Mesothelial cell of epicardium (in vitro differentiated cells): ENCODE measurements around the gene ANXA1. TPM values are rescaled to one million over a fixed set of nuclear protein-coding genes. Genes with fewer than 3 reads are reported as not detected.

ENCODE experiments used
- DNase-seq, 2 experiments: peaks; one replicate each; pipeline ENCODE4 v3.0.0; 2021; ENCODE audit warnings: low spot score in 2 of 2; ENCODE audit not compliant: unreplicated experiment in 2 of 2
- H3K27ac Mint-ChIP-seq: 2 replicates; pipeline ENCODE4 v1.8.0; 2021; ENCODE audit warnings: mixed read lengths
- H3K27me3 Mint-ChIP-seq: 2 replicates; pipeline ENCODE4 v1.8.0; 2021; ENCODE audit warnings: low read depth, mixed read lengths
- H3K36me3 Mint-ChIP-seq: 2 replicates; pipeline ENCODE4 v1.8.0; 2021; ENCODE audit warnings: mixed read lengths
- H3K4me1 Mint-ChIP-seq: 2 replicates; pipeline ENCODE4 v1.8.0; 2021; ENCODE audit warnings: mixed read lengths
- H3K4me3 Mint-ChIP-seq: 2 replicates; pipeline ENCODE4 v1.8.0; 2021; ENCODE audit warnings: mild to moderate bottlenecking, moderate library complexity, mixed read lengths
- H3K9me3 Mint-ChIP-seq: 2 replicates; pipeline ENCODE4 v1.8.0; 2021; ENCODE audit warnings: mixed read lengths
- CTCF ChIP-seq: fragments of 200-600 bp; sonication (generic); IDR thresholded peaks from one replicate; pipeline ENCODE4 v1.5.0; 2021; ENCODE audit warnings: antibody characterized with exemption; ENCODE audit not compliant: unreplicated experiment
- total RNA-seq: library from RNA; stranded (reverse); gene quantifications from 3 replicates; pipeline ENCODE4 v1.2.1, GENCODE V29; 2021

The ANXA1 gene
- total RNA-seq, 1 donor from 2014 or later, result 183 TPM

GRCh38 chr9:73152543-73152844 is 829 bp downstream of the ANXA1 start:
- Mint-ChIP-seq H3K27me3 (no peaks in the 10 kb centered on the region), H3K4me3 (peak overlapping the region; percentile 75), H3K9me3 (peaks cover 3% of the 10 kb centered on the region), H3K36me3 (no peaks in the 10 kb centered on the region), H3K4me1 (peaks cover 71% of the 10 kb centered on the region), H3K27ac (peak overlapping the region; percentile 95)
- TF ChIP-seq CTCF, result no peak
- DNase-seq, result no peak

GRCh38 chr9:73152953-73153352 is 1.3 kb downstream of the ANXA1 start:
- Mint-ChIP-seq H3K27ac (peak overlapping the region; percentile 95), H3K27me3 (no peaks in the 10 kb centered on the region), H3K9me3 (peaks cover 3% of the 10 kb centered on the region), H3K4me1 (peaks cover 75% of the 10 kb centered on the region), H3K36me3 (no peaks in the 10 kb centered on the region), H3K4me3 (peak overlapping the region; percentile 75)
- DNase-seq, result no peak
- TF ChIP-seq CTCF, result no peak

GRCh38 chr9:73153793-73154227 is 2.1 kb downstream of the ANXA1 start:
- Mint-ChIP-seq H3K4me1 (peaks cover 68% of the 10 kb centered on the region), H3K27me3 (no peaks in the 10 kb centered on the region), H3K4me3 (peak overlapping the region; percentile 75), H3K9me3 (no peaks in the 10 kb centered on the region), H3K27ac (peak overlapping the region; percentile 95), H3K36me3 (no peaks in the 10 kb centered on the region)
- no peak for DNase-seq
- no peak for TF ChIP-seq CTCF

- H3K4me3 Mint-ChIP-seq, result peak overlapping the region; percentile 75
- peaks cover 65% of the 10 kb centered on the region for H3K4me1 Mint-ChIP-seq
- no peak for DNase-seq
- H3K27ac Mint-ChIP-seq, result peak overlapping the region; percentile 95
- peaks cover 2% of the 10 kb centered on the region for H3K36me3 Mint-ChIP-seq
- H3K27me3 Mint-ChIP-seq, result no peaks in the 10 kb centered on the region
- no peaks in the 10 kb centered on the region for H3K9me3 Mint-ChIP-seq
- TF ChIP-seq CTCF, result no peak
Observed at GRCh38 chr9:73154271-73154670, 2.6 kb downstream of the ANXA1 start.

GRCh38 chr9:73154722-73155121 is 3.1 kb downstream of the ANXA1 start:
- Mint-ChIP-seq H3K36me3 (peaks cover 2% of the 10 kb centered on the region), H3K27me3 (no peaks in the 10 kb centered on the region), H3K4me1 (peaks cover 60% of the 10 kb centered on the region), H3K9me3 (no peaks in the 10 kb centered on the region), H3K4me3 (peak overlapping the region; percentile 75), H3K27ac (peak overlapping the region; percentile 95)
- no peak for TF ChIP-seq CTCF
- DNase-seq, result no peak

- Mint-ChIP-seq H3K4me1 (peaks cover 55% of the 10 kb centered on the region), H3K9me3 (no peaks in the 10 kb centered on the region), H3K4me3 (peak overlapping the region; percentile 75), H3K36me3 (peaks cover 8% of the 10 kb centered on the region), H3K27me3 (no peaks in the 10 kb centered on the region), H3K27ac (peak overlapping the region; percentile 95)
- no peak for TF ChIP-seq CTCF
- DNase-seq, result no peak
Observed at GRCh38 chr9:73155377-73155776, 3.7 kb downstream of the ANXA1 start.
